ENCODE data around the gene TSKS. TPM values are rescaled to one million over a fixed set of nuclear protein-coding genes. Genes with fewer than 3 reads are reported as not detected.

The TSKS gene
- total and polyA plus RNA-seq, 2 donors, result 0.26 to 1.2 TPM

DNA sequence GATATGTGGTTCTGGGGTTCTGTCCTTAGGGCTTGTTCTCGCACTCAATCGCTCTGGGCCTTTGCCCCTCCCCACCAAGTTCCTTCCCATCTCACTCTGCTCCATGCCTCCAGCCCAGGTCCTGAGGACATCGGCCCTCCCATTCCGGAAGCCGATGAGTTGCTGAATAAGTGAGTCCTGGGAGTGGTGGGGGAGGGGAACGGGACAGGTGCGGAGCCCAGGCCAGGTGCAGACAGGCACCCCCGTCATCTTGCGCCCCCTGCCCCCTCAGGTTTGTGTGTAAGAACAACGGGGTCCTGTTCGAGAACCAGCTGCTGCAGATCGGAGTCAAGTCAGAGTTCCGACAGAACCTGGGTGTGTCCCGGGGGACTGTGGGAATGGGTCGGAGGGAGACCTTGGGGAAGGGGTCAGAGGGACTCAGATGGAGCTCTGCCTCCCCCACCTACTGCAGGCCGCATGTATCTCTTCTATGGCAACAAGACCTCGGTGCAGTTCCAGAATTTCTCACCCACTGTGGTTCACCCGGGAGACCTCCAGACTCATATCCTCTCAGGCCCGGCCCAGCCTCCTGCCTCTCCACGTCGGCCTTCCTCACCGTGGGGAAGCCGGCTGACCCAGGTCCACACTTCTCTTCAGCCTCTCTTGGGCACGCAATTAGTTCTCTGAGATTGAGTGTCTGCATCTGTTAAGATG lies 39.9 kb upstream of the TSKS start:
- Histone ChIP-seq H3K4me3 (ENCODE audit: low read depth, low read length) (no peak overlapping the region), H3K27ac (ENCODE audit: low read depth) (no peak overlapping the region), H3K4me1 (ENCODE audit: insufficient read depth) (no peaks in the 10 kb centered on the region), H3K36me3 (ENCODE audit: insufficient read depth) (peaks cover 10% of the 10 kb centered on the region)
- no peak for DNase-seq (ENCODE audit: extremely low spot score)
- WGBS, result 83% methylated on average over 24 of the region's 24 CpGs

DNA sequence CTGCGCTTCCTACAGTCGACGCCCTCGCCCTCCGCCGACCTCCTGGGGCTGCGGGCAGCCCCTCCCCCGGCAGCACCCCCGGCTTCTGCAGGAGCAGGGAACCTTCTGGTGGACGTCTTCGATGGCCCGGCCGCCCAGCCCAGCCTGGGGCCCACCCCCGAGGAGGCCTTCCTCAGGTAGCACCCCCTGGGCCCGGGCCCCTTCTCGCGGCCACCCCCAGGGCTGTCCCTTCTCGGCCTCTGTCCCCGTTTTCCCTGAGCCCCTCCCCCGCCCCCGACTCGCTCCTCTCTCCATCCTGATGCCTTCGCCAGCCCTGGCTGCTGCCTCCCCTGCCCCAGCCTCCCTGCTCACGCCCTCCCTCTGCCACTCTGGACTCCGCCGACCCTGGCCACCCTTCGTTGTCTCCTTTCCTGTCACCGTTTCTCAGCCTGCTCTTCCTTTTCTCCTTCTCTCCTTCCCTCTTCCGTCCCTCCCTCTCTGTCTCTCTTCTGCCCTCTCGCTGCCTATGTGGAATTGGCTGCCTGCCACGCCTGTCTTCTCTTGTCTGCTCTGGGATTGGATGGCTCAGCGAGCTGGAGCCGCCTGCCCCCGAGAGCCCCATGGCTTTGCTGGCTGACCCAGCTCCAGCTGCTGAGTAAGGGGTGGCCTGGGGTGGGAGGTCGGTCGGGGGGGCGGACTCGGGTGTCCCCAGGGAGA lies 39.0 kb upstream of the TSKS start:
- Histone ChIP-seq H3K27ac (ENCODE audit: low read depth) (no peak overlapping the region), H3K36me3 (ENCODE audit: insufficient read depth) (peaks cover 10% of the 10 kb centered on the region), H3K4me1 (ENCODE audit: insufficient read depth) (no peaks in the 10 kb centered on the region), H3K4me3 (ENCODE audit: low read depth, low read length) (peak overlapping the region; percentile 24)
- DNase-seq (ENCODE audit: extremely low spot score), result peak; percentile 83
- 20% methylated on average over 38 of the region's 38 CpGs for WGBS

GRCh38 chr19:49801401-49801888 lies 38.3 kb upstream of the TSKS start:
- H3K36me3 ChIP-seq (ENCODE audit: insufficient read depth), result peaks cover 11% of the 10 kb centered on the region
- no peaks in the 10 kb centered on the region for H3K4me1 ChIP-seq (ENCODE audit: insufficient read depth)
- peak overlapping the region; percentile 24 for H3K4me3 ChIP-seq (ENCODE audit: low read depth, low read length)
- DNase-seq (ENCODE audit: extremely low spot score), result no peak
- no peak overlapping the region for H3K27ac ChIP-seq (ENCODE audit: low read depth)
- WGBS, result 65% methylated on average over 32 of the region's 32 CpGs

- no peak for DNase-seq (ENCODE audit: extremely low spot score)
- WGBS, result 96% methylated on average over 10 of the region's 10 CpGs
- H3K4me1 ChIP-seq (ENCODE audit: insufficient read depth), result no peaks in the 10 kb centered on the region
- H3K27ac ChIP-seq (ENCODE audit: low read depth), result no peak overlapping the region
- H3K36me3 ChIP-seq (ENCODE audit: insufficient read depth), result peaks cover 13% of the 10 kb centered on the region
- H3K4me3 ChIP-seq (ENCODE audit: low read depth, low read length), result no peak overlapping the region
These were observed 37.7 kb upstream of the TSKS start for GRCh38 chr19:49800771-49801170.

GRCh38 chr19:49799798-49800376 lies 36.8 kb upstream of the TSKS start:
- no peaks in the 10 kb centered on the region for H3K4me1 ChIP-seq (ENCODE audit: insufficient read depth)
- 94% methylated on average over 25 of the region's 25 CpGs for WGBS
- DNase-seq (ENCODE audit: extremely low spot score), result no peak
- no peak overlapping the region for H3K4me3 ChIP-seq (ENCODE audit: low read depth, low read length)
- H3K27ac ChIP-seq (ENCODE audit: low read depth), result no peak overlapping the region
- H3K36me3 ChIP-seq (ENCODE audit: insufficient read depth), result peaks cover 15% of the 10 kb centered on the region

DNA sequence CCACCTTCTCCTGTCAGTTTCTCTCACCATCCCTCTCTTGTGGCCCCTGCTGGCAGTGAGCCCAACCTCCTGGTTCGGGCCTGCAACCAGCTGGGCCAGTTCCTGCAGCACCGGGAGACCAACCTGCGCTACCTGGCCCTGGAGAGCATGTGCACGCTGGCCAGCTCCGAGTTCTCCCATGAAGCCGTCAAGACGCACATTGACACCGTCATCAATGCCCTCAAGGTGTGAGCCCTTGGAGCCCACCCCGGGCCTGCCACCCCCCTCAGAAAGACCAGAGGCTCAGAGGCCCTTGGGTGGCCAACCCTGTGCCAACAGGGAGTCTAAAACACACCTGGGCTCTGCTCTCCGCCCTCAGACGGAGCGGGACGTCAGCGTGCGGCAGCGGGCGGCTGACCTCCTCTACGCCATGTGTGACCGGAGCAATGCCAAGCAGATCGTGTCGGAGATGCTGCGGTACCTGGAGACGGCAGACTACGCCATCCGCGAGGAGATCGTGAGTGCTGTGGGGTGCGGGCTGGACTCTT lies 36.2 kb upstream of the TSKS start:
- 92% methylated on average over 28 of the region's 28 CpGs for WGBS

GRCh38 chr19:49798574-49798973 lies 35.5 kb upstream of the TSKS start:
- WGBS, result 94% methylated on average over 11 of the region's 11 CpGs

More for the DNA sequence above, 36.2 kb upstream of the TSKS start:
- Histone ChIP-seq H3K27ac (ENCODE audit: low read depth) (no peak overlapping the region), H3K4me1 (ENCODE audit: insufficient read depth) (no peaks in the 10 kb centered on the region), H3K4me3 (ENCODE audit: low read depth, low read length) (no peak overlapping the region), H3K36me3 (ENCODE audit: insufficient read depth) (peaks cover 15% of the 10 kb centered on the region)
- DNase-seq (ENCODE audit: extremely low spot score), result no peak

GRCh38 chr19:49795615-49796014 lies 32.5 kb upstream of the TSKS start:
- H3K4me3 ChIP-seq (ENCODE audit: low read depth, low read length), result no peak overlapping the region
- DNase-seq (ENCODE audit: extremely low spot score), result no peak
- no peaks in the 10 kb centered on the region for H3K4me1 ChIP-seq (ENCODE audit: insufficient read depth)
- 95% methylated on average over 20 of the region's 20 CpGs for whole genome bisulfite sequencing
- no peak overlapping the region for H3K27ac ChIP-seq (ENCODE audit: low read depth)
- peaks cover 14% of the 10 kb centered on the region for H3K36me3 ChIP-seq (ENCODE audit: insufficient read depth)

More at GRCh38 chr19:49798574-49798973, 35.5 kb upstream of the TSKS start:
- H3K4me1 ChIP-seq (ENCODE audit: insufficient read depth), result no peaks in the 10 kb centered on the region
- no peak overlapping the region for H3K4me3 ChIP-seq (ENCODE audit: low read depth, low read length)
- H3K36me3 ChIP-seq (ENCODE audit: insufficient read depth), result peaks cover 15% of the 10 kb centered on the region
- H3K27ac ChIP-seq (ENCODE audit: low read depth), result no peak overlapping the region
- DNase-seq (ENCODE audit: extremely low spot score), result no peak

DNA sequence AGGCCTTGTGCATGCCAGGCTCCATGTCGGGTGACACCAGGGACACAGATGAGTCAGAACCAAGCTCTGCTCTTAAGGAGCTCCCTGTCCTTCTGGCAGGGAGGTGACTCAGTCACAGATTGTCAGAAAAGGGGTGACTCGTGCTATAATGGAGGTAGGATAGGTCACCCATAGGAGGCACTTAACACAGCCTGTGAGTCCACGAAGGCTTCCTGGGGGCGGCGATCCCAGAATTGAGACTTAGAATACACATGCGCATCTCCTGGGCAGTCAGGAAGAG lies 30.4 kb upstream of the TSKS start:
- WGBS, result 97% methylated on average over 6 of the region's 6 CpGs
- DNase-seq (ENCODE audit: extremely low spot score), result no peak

DNA sequence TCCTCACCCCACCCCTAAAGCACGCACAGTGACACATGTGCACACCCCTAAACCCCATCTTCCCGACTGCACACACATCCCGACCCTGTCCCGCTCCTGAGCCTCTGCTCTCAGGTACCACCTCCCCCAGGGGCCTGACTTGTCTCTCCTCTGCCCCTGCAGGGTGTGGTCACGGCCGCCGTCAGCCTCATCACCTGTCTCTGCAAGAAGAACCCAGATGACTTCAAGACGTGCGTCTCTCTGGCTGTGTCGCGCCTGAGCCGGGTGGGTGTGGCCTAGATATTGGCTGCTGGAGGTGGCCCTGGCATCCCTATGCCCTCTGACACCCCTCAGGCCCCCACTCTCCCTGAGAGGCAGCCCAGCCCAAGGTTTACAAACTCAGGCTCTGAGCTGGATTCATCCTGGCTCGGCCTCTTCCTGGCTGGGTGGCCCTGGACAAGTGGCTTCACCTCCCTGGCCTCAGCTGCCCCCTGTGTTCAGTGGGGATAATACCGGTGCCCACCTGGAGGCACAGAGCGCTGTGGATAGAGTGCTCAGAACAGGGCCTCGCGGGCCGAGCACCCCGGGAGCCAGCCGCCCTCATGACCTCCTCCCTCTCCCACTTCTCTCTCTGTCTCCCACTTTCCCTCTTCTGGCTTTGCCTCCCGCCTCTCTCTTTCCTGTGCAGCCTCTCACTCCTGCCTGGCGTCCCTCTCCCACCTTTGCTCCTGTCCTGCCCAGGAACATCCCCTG lies 29.9 kb upstream of the TSKS start:
- WGBS, result 92% methylated on average over 22 of the region's 22 CpGs
- H3K4me1 ChIP-seq (ENCODE audit: insufficient read depth), result no peaks in the 10 kb centered on the region
- no peak for DNase-seq (ENCODE audit: extremely low spot score)
- no peak overlapping the region for H3K4me3 ChIP-seq (ENCODE audit: low read depth, low read length)
- peaks cover 8% of the 10 kb centered on the region for H3K36me3 ChIP-seq (ENCODE audit: insufficient read depth)
- no peak overlapping the region for H3K27ac ChIP-seq (ENCODE audit: low read depth)

More for the DNA sequence above, 30.4 kb upstream of the TSKS start:
- no peak overlapping the region for H3K4me3 ChIP-seq (ENCODE audit: low read depth, low read length)
- no peak overlapping the region for H3K27ac ChIP-seq (ENCODE audit: low read depth)
- H3K36me3 ChIP-seq (ENCODE audit: insufficient read depth), result peaks cover 9% of the 10 kb centered on the region
- no peaks in the 10 kb centered on the region for H3K4me1 ChIP-seq (ENCODE audit: insufficient read depth)

- H3K4me3 ChIP-seq (ENCODE audit: low read depth, low read length), result no peak overlapping the region
- no peak overlapping the region for H3K27ac ChIP-seq (ENCODE audit: low read depth)
- H3K36me3 ChIP-seq (ENCODE audit: insufficient read depth), result peaks cover 8% of the 10 kb centered on the region
- WGBS, result 96% methylated on average over 26 of the region's 26 CpGs
- DNase-seq (ENCODE audit: extremely low spot score), result no peak
- H3K4me1 ChIP-seq (ENCODE audit: insufficient read depth), result no peaks in the 10 kb centered on the region
These were observed 28.8 kb upstream of the TSKS start for GRCh38 chr19:49791776-49792445.

- peak overlapping the region; percentile 48 for H3K27ac ChIP-seq (ENCODE audit: low read depth)
- H3K36me3 ChIP-seq (ENCODE audit: insufficient read depth), result peaks cover 6% of the 10 kb centered on the region
- 60% methylated on average over 9 of the region's 9 CpGs for WGBS
- no peak overlapping the region for H3K4me3 ChIP-seq (ENCODE audit: low read depth, low read length)
- DNase-seq (ENCODE audit: extremely low spot score), result no peak
- H3K4me1 ChIP-seq (ENCODE audit: insufficient read depth), result no peaks in the 10 kb centered on the region
These were observed 27.8 kb upstream of the TSKS start for GRCh38 chr19:49790866-49791265.

DNA sequence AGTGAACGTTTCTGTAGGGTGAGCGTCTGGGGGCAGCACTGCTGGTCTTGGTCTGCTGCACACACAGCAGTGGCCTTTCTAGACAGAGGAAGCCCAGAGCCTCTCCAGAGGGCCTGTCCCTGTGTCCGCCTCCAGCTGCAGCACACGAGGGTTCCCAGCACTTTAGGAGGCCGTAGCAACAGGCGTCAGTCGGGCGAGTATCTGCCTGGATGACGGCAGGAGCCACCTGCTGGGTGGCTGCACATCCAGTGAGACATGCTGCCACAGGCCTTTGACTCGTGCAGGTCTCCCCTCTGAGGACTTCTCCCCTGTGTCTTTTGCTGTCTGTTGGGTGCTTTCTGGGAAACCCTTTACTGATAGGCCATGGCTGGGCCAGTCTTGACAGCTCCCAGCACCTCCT lies 25.8 kb upstream of the TSKS start:
- Histone ChIP-seq H3K4me1 (ENCODE audit: insufficient read depth) (no peaks in the 10 kb centered on the region), H3K36me3 (ENCODE audit: insufficient read depth) (peaks cover 4% of the 10 kb centered on the region), H3K4me3 (ENCODE audit: low read depth, low read length) (no peak overlapping the region), H3K27ac (ENCODE audit: low read depth) (no peak overlapping the region)
- WGBS, result 87% methylated on average over 10 of the region's 10 CpGs
- no peak for DNase-seq (ENCODE audit: extremely low spot score)

Measured in urinary bladder (tissue), 4 donors.